ENCODE measurements around the gene EPB41.
A peak's percentile ranks its signal among the peaks of the same experiment; 100 is the strongest.
"Not testable (repeated sequence)": the region's sequence is repeated elsewhere in the genome, so short reads cannot be mapped to it uniquely, and the experiment has no call there.

The EPB41 gene

GRCh38 chr1:29114654-29115053 lies 200.3 kb downstream of the EPB41 start:
- DNase-seq, result no peak

GRCh38 chr1:29117381-29117780 lies 203.0 kb downstream of the EPB41 start:
- DNase-seq, result no peak

GRCh38 chr1:29119121-29119929 lies 205.0 kb downstream of the EPB41 start:
- no peak for DNase-seq

GRCh38 chr1:29120367-29120766 lies 206.0 kb downstream of the EPB41 start:
- DNase-seq, result no peak

GRCh38 chr1:29120947-29121485 lies 206.6 kb downstream of the EPB41 start:
- DNase-seq, result peak; percentile 36

- DNase-seq, result no peak
Observed at GRCh38 chr1:29121516-29121935, 207.2 kb downstream of the EPB41 start.

- DNase-seq, result no peak
Observed at GRCh38 chr1:29121936-29122681, 207.7 kb downstream of the EPB41 start.

GRCh38 chr1:29122682-29123052 lies 208.3 kb downstream of the EPB41 start:
- peak; percentile 67 for DNase-seq

GRCh38 chr1:29123053-29123886 lies 208.9 kb downstream of the EPB41 start:
- DNase-seq, result no peak

- no peak for DNase-seq
Observed at GRCh38 chr1:29123887-29124365, 209.6 kb downstream of the EPB41 start, which contains the start of gene TMEM200B. TMEM200B (minus strand) TSS chr1:29123903; CDS start chr1:29121828, 2,075 bp downstream.

- DNase-seq, result peak; percentile 76
Observed at GRCh38 chr1:29124366-29125236, 210.2 kb downstream of the EPB41 start.

GRCh38 chr1:29125237-29125641 lies 210.9 kb downstream of the EPB41 start:
- DNase-seq, result no peak

GRCh38 chr1:29125788-29126187 lies 211.4 kb downstream of the EPB41 start:
- no peak for DNase-seq

- no peak for DNase-seq
Observed at GRCh38 chr1:29126198-29126597, 211.8 kb downstream of the EPB41 start.

GRCh38 chr1:29128739-29129138 lies 214.4 kb downstream of the EPB41 start:
- DNase-seq, result no peak

GRCh38 chr1:29129916-29130315 lies 215.5 kb downstream of the EPB41 start:
- DNase-seq, result no peak

- DNase-seq, result not testable (repeated sequence)
Observed at GRCh38 chr1:29131056-29131455, 216.7 kb downstream of the EPB41 start.

GRCh38 chr1:29133861-29134694 lies 219.7 kb downstream of the EPB41 start:
- no peak for DNase-seq

GRCh38 chr1:29134695-29135028 lies 220.3 kb downstream of the EPB41 start:
- DNase-seq, result no peak

- DNase-seq, result no peak
Observed at GRCh38 chr1:29136391-29136915, 222.1 kb downstream of the EPB41 start.

GRCh38 chr1:29142714-29143113 lies 228.3 kb downstream of the EPB41 start:
- no peak for DNase-seq

All from T1000 (cell line).